Osteoblast (primary cell): ENCODE data around the gene CA5A. TPM values are rescaled to one million over a fixed set of nuclear protein-coding genes. Genes with fewer than 3 reads are reported as not detected.

Source experiments
- DNase-seq: peaks from one replicate; pipeline ENCODE4 v3.0.0; 2011; ENCODE audit warnings: low spot score, mixed read lengths; ENCODE audit not compliant: insufficient read length; ENCODE audit errors: missing footprints
- H2AFZ ChIP-seq: 2 replicates; pipeline ENCODE4 v1.6.0; 2011; ENCODE audit warnings: mild to moderate bottlenecking, low read length
- H3K27ac ChIP-seq: 2 replicates; pipeline ENCODE4 v1.5.1; 2011; ENCODE audit warnings: mild to moderate bottlenecking, low read depth, low read length, moderate library complexity
- H3K27me3 ChIP-seq: 2 replicates; pipeline ENCODE4 v1.6.0; 2012; ENCODE audit warnings: mild to moderate bottlenecking, control low read depth, inconsistent platforms, low read length, moderate library complexity; ENCODE audit not compliant: insufficient read depth
- H3K36me3 ChIP-seq: 2 replicates; pipeline ENCODE4 v1.5.1; 2011; ENCODE audit warnings: mild to moderate bottlenecking, low read length, control low read depth, moderate library complexity; ENCODE audit not compliant: insufficient read depth
- H3K4me1 ChIP-seq: 2 replicates; pipeline ENCODE4 v1.5.1; 2011; ENCODE audit warnings: mild to moderate bottlenecking, low read length, control low read depth, moderate library complexity; ENCODE audit not compliant: insufficient read depth
- H3K4me2 ChIP-seq: 2 replicates; pipeline ENCODE4 v1.6.0; 2011; ENCODE audit warnings: mild to moderate bottlenecking, low read length; ENCODE audit not compliant: insufficient read depth
- H3K4me3 ChIP-seq: fragments of 200-600 bp; sonication (generic); 3 replicates; pipeline ENCODE4 v1.5.1; 2012; ENCODE audit warnings: mild to moderate bottlenecking, low read length, inconsistent platforms; ENCODE audit not compliant: insufficient read depth
- H3K79me2 ChIP-seq: 2 replicates; pipeline ENCODE4 v1.6.0; 2012; ENCODE audit warnings: mild to moderate bottlenecking, low read length, control low read depth, inconsistent platforms; ENCODE audit not compliant: insufficient read depth
- H3K9me3 ChIP-seq: 2 replicates; pipeline ENCODE4 v1.5.1; 2011; ENCODE audit warnings: low read depth, low read length, control low read depth
- H4K20me1 ChIP-seq: 2 replicates; pipeline ENCODE4 v1.6.0; 2012; ENCODE audit warnings: mild to moderate bottlenecking, low read length, control low read depth; ENCODE audit not compliant: insufficient read depth
- total RNA-seq: library from RNA; depleted of rRNA; stranded (reverse); fragments of >200 nt; gene quantifications from 2 replicates; pipeline ENCODE4 v1.2.3, GENCODE V29; 2012
- TF ChIP-seq, protein P1 (sequence below): IDR thresholded peaks from 2 replicates; pipeline ENCODE4 v1.5.1; 2011; ENCODE audit warnings: mild to moderate bottlenecking, low read depth, low read length, moderate library complexity; ENCODE audit errors: extremely low read depth

The CA5A gene
- total RNA-seq, 1 donor = not detected

DNA sequence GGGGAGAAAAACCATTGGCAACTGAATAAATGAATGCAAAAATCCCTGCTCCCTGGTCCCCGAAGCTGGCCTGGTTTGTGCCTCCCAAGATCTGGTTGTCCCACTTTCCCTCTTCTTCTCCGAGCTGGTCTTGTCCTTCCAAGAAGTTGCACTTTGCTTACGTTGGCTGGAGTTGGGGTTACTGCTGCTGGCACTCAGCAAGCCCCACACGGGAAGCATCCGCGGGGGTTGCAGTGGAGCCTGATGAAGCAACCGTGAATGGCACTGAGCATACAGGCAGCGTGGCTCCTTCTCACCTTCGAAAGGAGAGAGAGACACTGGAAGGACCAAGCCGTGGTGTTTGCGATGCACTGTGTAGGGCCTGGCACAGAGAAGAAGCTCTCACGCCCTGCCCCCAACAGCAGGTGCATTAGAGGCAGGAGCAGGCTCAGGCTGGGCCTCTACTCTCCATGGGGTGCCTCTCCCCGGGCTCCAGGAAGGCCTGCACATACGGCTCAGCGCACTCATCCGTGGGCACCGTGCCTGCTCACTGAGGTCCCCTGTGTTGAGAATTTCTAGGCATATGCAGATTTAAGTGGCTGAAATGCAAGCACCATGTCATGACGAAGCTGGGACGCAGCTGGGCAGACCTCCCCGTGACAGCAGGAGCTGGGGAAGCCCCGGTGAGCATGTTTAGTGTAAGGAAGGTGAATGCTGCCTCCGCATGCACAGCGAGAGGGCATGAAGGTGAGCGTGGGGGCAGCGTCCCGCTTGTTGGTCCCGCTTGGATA is 12.1 kb downstream of the CA5A start:
- Histone ChIP-seq H3K4me2 (no peak overlapping the region), H3K36me3 (no peaks in the 10 kb centered on the region), H4K20me1 (no peaks in the 10 kb centered on the region), H3K4me1 (no peaks in the 10 kb centered on the region), H3K79me2 (no peaks in the 10 kb centered on the region), H3K27ac (no peak overlapping the region), H3K9me3 (no peaks in the 10 kb centered on the region), H3K27me3 (peaks cover 27% of the 10 kb centered on the region), H2AFZ (no peak overlapping the region), H3K4me3 (no peak overlapping the region)
- TF ChIP-seq, protein P1, sequence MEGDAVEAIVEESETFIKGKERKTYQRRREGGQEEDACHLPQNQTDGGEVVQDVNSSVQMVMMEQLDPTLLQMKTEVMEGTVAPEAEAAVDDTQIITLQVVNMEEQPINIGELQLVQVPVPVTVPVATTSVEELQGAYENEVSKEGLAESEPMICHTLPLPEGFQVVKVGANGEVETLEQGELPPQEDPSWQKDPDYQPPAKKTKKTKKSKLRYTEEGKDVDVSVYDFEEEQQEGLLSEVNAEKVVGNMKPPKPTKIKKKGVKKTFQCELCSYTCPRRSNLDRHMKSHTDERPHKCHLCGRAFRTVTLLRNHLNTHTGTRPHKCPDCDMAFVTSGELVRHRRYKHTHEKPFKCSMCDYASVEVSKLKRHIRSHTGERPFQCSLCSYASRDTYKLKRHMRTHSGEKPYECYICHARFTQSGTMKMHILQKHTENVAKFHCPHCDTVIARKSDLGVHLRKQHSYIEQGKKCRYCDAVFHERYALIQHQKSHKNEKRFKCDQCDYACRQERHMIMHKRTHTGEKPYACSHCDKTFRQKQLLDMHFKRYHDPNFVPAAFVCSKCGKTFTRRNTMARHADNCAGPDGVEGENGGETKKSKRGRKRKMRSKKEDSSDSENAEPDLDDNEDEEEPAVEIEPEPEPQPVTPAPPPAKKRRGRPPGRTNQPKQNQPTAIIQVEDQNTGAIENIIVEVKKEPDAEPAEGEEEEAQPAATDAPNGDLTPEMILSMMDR = no peak
- no peak for DNase-seq

DNA sequence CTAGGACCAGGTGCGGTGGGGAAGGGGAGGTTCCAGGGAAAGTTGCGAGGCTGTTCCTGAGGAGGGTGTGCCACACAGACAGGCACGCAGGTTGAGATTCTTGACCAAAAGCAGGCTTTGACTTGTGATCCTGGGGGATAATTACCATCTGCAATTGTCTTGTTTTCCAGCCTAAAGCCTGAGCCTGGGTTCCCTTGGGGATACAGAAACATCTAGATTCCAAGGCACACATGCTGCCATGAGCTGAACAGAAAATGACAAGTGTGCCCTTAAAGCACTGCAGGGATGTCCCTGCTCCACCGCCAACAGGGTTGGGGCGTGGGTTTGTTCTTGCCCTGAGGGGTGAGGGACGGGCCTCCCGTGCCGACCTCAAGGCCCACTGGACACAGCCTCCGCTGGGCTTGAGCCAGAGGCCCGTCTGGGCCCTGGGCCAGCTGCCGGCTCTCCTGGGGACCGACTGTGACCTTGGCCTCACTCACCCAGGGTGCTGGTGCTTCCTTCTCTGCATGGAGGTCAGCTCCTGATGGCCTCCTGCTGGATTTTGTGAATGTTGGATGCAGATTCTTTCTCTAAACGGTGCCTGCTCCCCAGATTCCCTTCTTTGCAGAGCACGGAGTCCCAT is 14.0 kb downstream of the CA5A start:
- DNase-seq = peak; percentile 85

DNA sequence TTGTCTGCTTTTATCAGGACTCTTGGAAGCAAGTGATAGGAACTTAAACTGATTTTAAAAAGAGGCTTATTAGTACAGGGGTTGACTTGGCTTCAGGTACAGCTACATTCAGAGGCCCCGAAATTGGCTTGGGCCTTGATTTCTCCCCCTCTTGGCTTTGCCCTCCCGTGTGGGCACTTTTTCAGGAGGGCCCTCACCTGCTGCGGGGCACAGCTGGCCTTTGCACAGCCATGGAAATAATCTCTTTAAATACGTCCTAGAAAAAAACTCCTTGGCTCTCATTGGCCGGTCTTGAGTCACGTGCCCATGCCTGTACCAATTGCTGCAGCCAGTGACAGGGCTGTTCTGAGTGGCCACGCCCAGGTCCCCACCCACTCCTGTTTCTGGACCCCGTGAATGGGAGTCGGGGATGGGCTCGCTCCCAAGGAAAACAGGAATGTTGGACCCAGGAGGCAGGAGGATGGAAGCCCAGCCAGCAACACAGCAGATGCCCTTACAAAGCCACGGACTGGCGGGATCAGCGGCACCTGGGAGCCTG is 15.0 kb downstream of the CA5A start:
- Histone ChIP-seq H3K36me3 (no peaks in the 10 kb centered on the region), H3K79me2 (no peaks in the 10 kb centered on the region), H4K20me1 (no peaks in the 10 kb centered on the region), H3K4me1 (peaks cover 5% of the 10 kb centered on the region), H2AFZ (no peak overlapping the region), H3K9me3 (no peaks in the 10 kb centered on the region), H3K4me2 (no peak overlapping the region), H3K27me3 (peaks cover 24% of the 10 kb centered on the region), H3K27ac (no peak overlapping the region), H3K4me3 (no peak overlapping the region)
- peak; percentile 19 for DNase-seq
- TF ChIP-seq, protein P1 = no peak

More for the DNA sequence above, 14.0 kb downstream of the CA5A start:
- Histone ChIP-seq H3K79me2 (no peaks in the 10 kb centered on the region), H3K27ac (no peak overlapping the region), H4K20me1 (no peaks in the 10 kb centered on the region), H2AFZ (no peak overlapping the region), H3K4me3 (no peak overlapping the region), H3K4me2 (no peak overlapping the region), H3K9me3 (no peaks in the 10 kb centered on the region), H3K36me3 (no peaks in the 10 kb centered on the region), H3K27me3 (peaks cover 27% of the 10 kb centered on the region), H3K4me1 (peaks cover 5% of the 10 kb centered on the region)
- TF ChIP-seq, protein P1 = no peak

DNA sequence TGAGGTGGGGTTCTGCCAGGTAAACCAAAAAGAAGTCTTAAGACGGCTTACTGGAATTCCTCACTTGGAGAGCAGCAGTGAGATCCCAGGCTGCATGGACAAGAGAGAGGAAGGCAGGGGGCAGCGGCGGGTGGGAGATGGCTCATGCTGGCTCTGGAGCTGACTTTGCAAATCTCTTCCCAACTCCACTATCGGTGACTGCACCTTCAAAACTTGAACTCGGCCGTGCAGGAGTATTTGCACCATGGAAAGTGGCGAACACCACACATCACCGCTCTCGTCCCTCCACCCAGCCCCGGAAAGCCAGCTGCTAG is 16.7 kb downstream of the CA5A start:
- H3K4me2 ChIP-seq = no peak overlapping the region
- H2AFZ ChIP-seq = no peak overlapping the region
- peaks cover 14% of the 10 kb centered on the region for H3K27me3 ChIP-seq
- no peaks in the 10 kb centered on the region for H4K20me1 ChIP-seq
- no peaks in the 10 kb centered on the region for H3K9me3 ChIP-seq
- no peak for DNase-seq
- H3K36me3 ChIP-seq = no peaks in the 10 kb centered on the region
- TF ChIP-seq, protein P1 = no peak
- no peak overlapping the region for H3K27ac ChIP-seq
- H3K4me3 ChIP-seq = no peak overlapping the region
- H3K79me2 ChIP-seq = no peaks in the 10 kb centered on the region
- H3K4me1 ChIP-seq = peaks cover 5% of the 10 kb centered on the region
